ENCODE results near the gene ATF7. TPM values are rescaled to one million over a fixed set of nuclear protein-coding genes. Genes with fewer than 3 reads are reported as not detected.
"Not testable (repeated sequence)": the region's sequence is repeated elsewhere in the genome, so short reads cannot be mapped to it uniquely, and the experiment has no call there.

Gene ATF7
- total and polyA plus RNA-seq, 2 experiments from 2014 or later, result 9.1 to 13.8 TPM

DNA sequence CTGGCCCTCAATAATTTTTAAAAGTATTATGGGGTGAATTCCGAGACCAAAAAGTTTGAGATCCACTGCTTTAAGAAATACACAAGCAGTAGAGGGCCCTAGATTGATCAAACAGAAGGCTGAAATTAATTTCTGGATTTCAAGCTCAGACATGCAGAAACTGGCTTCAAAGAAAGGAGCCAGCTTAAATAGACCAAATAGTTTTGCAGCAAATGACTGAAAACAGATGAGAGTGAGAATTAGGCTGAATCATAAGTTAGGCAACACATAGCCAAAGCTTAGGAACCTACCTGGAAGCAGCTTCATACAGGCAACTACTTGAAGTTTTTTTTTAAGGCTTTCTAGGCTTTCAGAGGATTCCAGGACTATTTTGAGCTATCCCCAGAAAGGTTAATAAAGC, 12.4 kb downstream of the ATF7 start:
- no peaks in the 10 kb centered on the region for H3K4me1 ChIP-seq (ENCODE audit: low read depth)
- no peaks in the 10 kb centered on the region for H3K36me3 ChIP-seq
- H3K4me3 ChIP-seq, result no peak overlapping the region
- no peaks in the 10 kb centered on the region for H3K9me3 ChIP-seq (ENCODE audit: low read depth)
- H3K27ac ChIP-seq, result no peak overlapping the region
- no peaks in the 10 kb centered on the region for H3K27me3 ChIP-seq
- no peak for DNase-seq (ENCODE audit: low read depth in 1 of 2, low spot score in 1 of 2)
- no peak for TF ChIP-seq CTCF (IDR thresholded peaks at IDR 0.05; ENCODE audit: low read depth, low read length)

GRCh38 chr12:53612978-53613377, 13.2 kb downstream of the ATF7 start:
- Histone ChIP-seq H3K27ac (no peak overlapping the region), H3K4me3 (no peak overlapping the region), H3K36me3 (no peaks in the 10 kb centered on the region), H3K4me1 (ENCODE audit: low read depth) (no peaks in the 10 kb centered on the region), H3K9me3 (ENCODE audit: low read depth) (no peaks in the 10 kb centered on the region), H3K27me3 (no peaks in the 10 kb centered on the region)
- no peak for DNase-seq (ENCODE audit: low read depth in 1 of 2, low spot score in 1 of 2)
- TF ChIP-seq CTCF (IDR thresholded peaks at IDR 0.05; ENCODE audit: low read depth, low read length), result no peak

- Histone ChIP-seq H3K4me1 (ENCODE audit: low read depth) (no peaks in the 10 kb centered on the region), H3K4me3 (no peak overlapping the region), H3K27me3 (no peaks in the 10 kb centered on the region), H3K9me3 (ENCODE audit: low read depth) (no peaks in the 10 kb centered on the region), H3K36me3 (no peaks in the 10 kb centered on the region), H3K27ac (no peak overlapping the region)
- TF ChIP-seq CTCF (IDR thresholded peaks at IDR 0.05; ENCODE audit: low read depth, low read length), result no peak
- no peak for DNase-seq (ENCODE audit: low read depth in 1 of 2, low spot score in 1 of 2)
These were observed 14.9 kb downstream of the ATF7 start for GRCh38 chr12:53611304-53611703.

- H3K27me3 ChIP-seq; H3K4me3 ChIP-seq; DNase-seq (ENCODE audit: low read depth in 1 of 2, low spot score in 1 of 2); H3K27ac ChIP-seq; H3K36me3 ChIP-seq; H3K9me3 ChIP-seq (ENCODE audit: low read depth): not testable (repeated sequence)
- peaks cover 10% of the 10 kb centered on the region for H3K4me1 ChIP-seq (ENCODE audit: low read depth)
These were observed 19.5 kb downstream of the ATF7 start for GRCh38 chr12:53606688-53607087.

- no peak for TF ChIP-seq CTCF (IDR thresholded peaks at IDR 0.05; ENCODE audit: low read depth, low read length)
- Histone ChIP-seq H3K4me1 (ENCODE audit: low read depth) (peaks cover 10% of the 10 kb centered on the region), H3K9me3 (ENCODE audit: low read depth) (no peaks in the 10 kb centered on the region), H3K36me3 (no peaks in the 10 kb centered on the region), H3K4me3 (no peak overlapping the region), H3K27me3 (no peaks in the 10 kb centered on the region), H3K27ac (no peak overlapping the region)
- DNase-seq (ENCODE audit: low read depth in 1 of 2, low spot score in 1 of 2), result no peak
These were observed 21.6 kb downstream of the ATF7 start for GRCh38 chr12:53604581-53604980.

DNA sequence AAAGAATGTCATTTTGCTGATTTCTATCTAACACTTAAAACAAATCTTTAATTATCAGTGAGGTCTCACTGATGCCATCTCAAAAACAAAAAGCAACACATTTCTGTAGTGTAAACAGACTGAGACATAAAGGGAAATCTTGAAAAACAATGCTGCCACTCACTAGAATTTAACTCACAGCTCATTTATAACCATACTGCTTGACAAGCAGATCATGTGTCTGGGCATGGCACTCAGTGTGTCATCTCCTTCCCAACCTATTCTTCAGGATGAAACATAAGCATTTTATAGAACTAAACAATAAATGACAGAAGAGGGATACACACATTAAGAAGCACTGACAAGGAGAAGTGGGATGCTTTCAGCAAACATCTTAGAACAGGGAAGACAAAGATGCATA, 22.4 kb downstream of the ATF7 start:
- Histone ChIP-seq H3K36me3 (no peaks in the 10 kb centered on the region), H3K4me1 (ENCODE audit: low read depth) (peaks cover 10% of the 10 kb centered on the region), H3K27me3 (no peaks in the 10 kb centered on the region), H3K4me3 (no peak overlapping the region), H3K9me3 (ENCODE audit: low read depth) (no peaks in the 10 kb centered on the region), H3K27ac (no peak overlapping the region)
- DNase-seq (ENCODE audit: low read depth in 1 of 2, low spot score in 1 of 2), result no peak
- no peak for TF ChIP-seq CTCF (IDR thresholded peaks at IDR 0.05; ENCODE audit: low read depth, low read length)
